ENCODE results near the gene DHRSX. TPM values are rescaled to one million over a fixed set of nuclear protein-coding genes. Genes with fewer than 3 reads are reported as not detected.

The DHRSX gene
- total RNA-seq, 1 donor from 2014 or later = 42.2 TPM

DNA sequence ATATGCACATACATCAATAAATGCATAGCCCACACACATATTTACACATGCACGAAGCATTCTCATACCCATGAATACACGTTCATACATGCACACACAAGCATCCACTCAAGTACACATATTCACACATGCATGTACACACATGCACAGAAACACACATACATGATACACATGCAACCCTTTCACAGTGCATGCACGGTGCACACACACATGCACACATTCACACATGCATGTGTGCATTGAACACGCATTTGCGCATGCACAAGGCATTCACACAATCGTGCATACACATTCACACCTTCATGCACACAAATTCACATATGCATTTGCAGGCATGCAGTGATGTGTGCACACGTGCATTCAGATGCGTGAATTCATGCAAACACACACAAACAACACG lies 324.5 kb downstream of the DHRSX start:
- no peak for DNase-seq (ENCODE audit: extremely low spot score, unreplicated experiment)
- no peaks in the 10 kb centered on the region for H3K9me3 Mint-ChIP-seq (ENCODE audit: unreplicated experiment)
- peaks cover 3% of the 10 kb centered on the region for H3K4me1 Mint-ChIP-seq (ENCODE audit: unreplicated experiment)
- no peak overlapping the region for H3K27ac Mint-ChIP-seq (ENCODE audit: unreplicated experiment)
- H3K27me3 Mint-ChIP-seq (ENCODE audit: unreplicated experiment) = no peaks in the 10 kb centered on the region
- no peaks in the 10 kb centered on the region for H3K36me3 Mint-ChIP-seq (ENCODE audit: unreplicated experiment)
- H3K4me3 Mint-ChIP-seq (ENCODE audit: unreplicated experiment) = no peak overlapping the region
- TF ChIP-seq, protein P1, sequence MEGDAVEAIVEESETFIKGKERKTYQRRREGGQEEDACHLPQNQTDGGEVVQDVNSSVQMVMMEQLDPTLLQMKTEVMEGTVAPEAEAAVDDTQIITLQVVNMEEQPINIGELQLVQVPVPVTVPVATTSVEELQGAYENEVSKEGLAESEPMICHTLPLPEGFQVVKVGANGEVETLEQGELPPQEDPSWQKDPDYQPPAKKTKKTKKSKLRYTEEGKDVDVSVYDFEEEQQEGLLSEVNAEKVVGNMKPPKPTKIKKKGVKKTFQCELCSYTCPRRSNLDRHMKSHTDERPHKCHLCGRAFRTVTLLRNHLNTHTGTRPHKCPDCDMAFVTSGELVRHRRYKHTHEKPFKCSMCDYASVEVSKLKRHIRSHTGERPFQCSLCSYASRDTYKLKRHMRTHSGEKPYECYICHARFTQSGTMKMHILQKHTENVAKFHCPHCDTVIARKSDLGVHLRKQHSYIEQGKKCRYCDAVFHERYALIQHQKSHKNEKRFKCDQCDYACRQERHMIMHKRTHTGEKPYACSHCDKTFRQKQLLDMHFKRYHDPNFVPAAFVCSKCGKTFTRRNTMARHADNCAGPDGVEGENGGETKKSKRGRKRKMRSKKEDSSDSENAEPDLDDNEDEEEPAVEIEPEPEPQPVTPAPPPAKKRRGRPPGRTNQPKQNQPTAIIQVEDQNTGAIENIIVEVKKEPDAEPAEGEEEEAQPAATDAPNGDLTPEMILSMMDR (IDR thresholded peaks at IDR 0.05) = no peak

DNA sequence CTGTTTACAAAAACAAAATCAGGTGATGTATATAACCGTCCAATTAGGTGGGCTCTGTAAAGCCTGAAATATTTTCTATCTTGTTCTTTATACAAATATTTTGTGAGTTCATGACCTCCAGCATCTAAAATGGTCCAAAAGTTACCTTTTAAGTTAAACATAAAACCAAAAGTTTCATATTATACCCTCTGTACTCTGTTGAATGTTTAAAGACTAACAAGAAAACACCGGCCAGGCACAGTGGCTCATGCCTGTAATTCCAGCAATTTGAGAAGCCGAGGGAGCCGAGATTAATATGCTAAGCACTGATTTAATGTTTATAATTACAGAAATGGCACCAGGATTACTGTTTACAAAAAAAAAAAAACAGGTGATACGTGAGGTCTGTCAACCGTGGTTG lies 328.4 kb downstream of the DHRSX start:
- DNase-seq (ENCODE audit: extremely low spot score, unreplicated experiment) = no peak
- no peak overlapping the region for H3K27ac Mint-ChIP-seq (ENCODE audit: unreplicated experiment)
- H3K36me3 Mint-ChIP-seq (ENCODE audit: unreplicated experiment) = no peaks in the 10 kb centered on the region
- no peaks in the 10 kb centered on the region for H3K4me1 Mint-ChIP-seq (ENCODE audit: unreplicated experiment)
- H3K9me3 Mint-ChIP-seq (ENCODE audit: unreplicated experiment) = no peaks in the 10 kb centered on the region
- H3K27me3 Mint-ChIP-seq (ENCODE audit: unreplicated experiment) = no peaks in the 10 kb centered on the region
- no peak overlapping the region for H3K4me3 Mint-ChIP-seq (ENCODE audit: unreplicated experiment)
- TF ChIP-seq, protein P1 (IDR thresholded peaks at IDR 0.05) = no peak

Other genes with a start within 250 kb of the DHRSX start
- gene ZBED1, start within 50 bp of the DHRSX start, total RNA-seq = 56.4 and 58.3 TPM in 2 replicates
- 621 and 679 TPM in 2 replicates for gene CD99, start 190.3 kb upstream of the DHRSX start, total RNA-seq

Data from osteocyte (in vitro differentiated cells).